SJCRH30 (cell line): Measurements from ENCODE around the gene TMEM87B. TPM values are rescaled to one million over a fixed set of nuclear protein-coding genes. Genes with fewer than 3 reads are reported as not detected.
A peak's percentile ranks its signal among the peaks of the same experiment; 100 is the strongest.
"Not testable (repeated sequence)": the region's sequence is repeated elsewhere in the genome, so short reads cannot be mapped to it uniquely, and the experiment has no call there.

Experiments used
- DNase-seq, 2 experiments: peaks; one replicate each; pipeline ENCODE4 v3.0.0-alpha.2; 2015 to 2020
- H3K27ac ChIP-seq: fragments of 250-450 bp; sonication (Bioruptor Pico); 2 replicates; pipeline ENCODE4 v1.5.1; 2020; ENCODE audit warnings: mild to moderate bottlenecking, moderate library complexity
- H3K27me3 ChIP-seq: fragments of 250-450 bp; sonication (Bioruptor Pico); 2 replicates; pipeline ENCODE4 v1.5.1; 2020; ENCODE audit warnings: mild to moderate bottlenecking, moderate library complexity
- H3K36me3 ChIP-seq: fragments of 250-450 bp; sonication (Bioruptor Pico); 2 replicates; pipeline ENCODE4 v1.5.1; 2020; ENCODE audit warnings: mild to moderate bottlenecking, moderate library complexity
- H3K4me1 ChIP-seq: fragments of 250-450 bp; sonication (Bioruptor Pico); 2 replicates; pipeline ENCODE4 v1.5.1; 2020; ENCODE audit warnings: mild to moderate bottlenecking, moderate library complexity
- H3K4me3 ChIP-seq: fragments of 250-450 bp; sonication (Bioruptor Pico); 2 replicates; pipeline ENCODE4 v1.5.1; 2020; ENCODE audit warnings: mild to moderate bottlenecking, moderate library complexity
- H3K9me3 ChIP-seq: fragments of 250-450 bp; sonication (Bioruptor Pico); replicated peaks from 2 replicates; pipeline ENCODE4 v1.5.1; 2020; ENCODE audit warnings: mild to moderate bottlenecking, moderate library complexity
- total RNA-seq: library from RNA; depleted of rRNA; stranded (reverse); fragments of >200 nt; shearing (Covaris generic); gene quantifications from 2 replicates; pipeline ENCODE4 v1.2.3, GENCODE V29; 2014

Gene TMEM87B
- total RNA-seq, 1 experiment from 2014 or later: 6.9 TPM

DNA sequence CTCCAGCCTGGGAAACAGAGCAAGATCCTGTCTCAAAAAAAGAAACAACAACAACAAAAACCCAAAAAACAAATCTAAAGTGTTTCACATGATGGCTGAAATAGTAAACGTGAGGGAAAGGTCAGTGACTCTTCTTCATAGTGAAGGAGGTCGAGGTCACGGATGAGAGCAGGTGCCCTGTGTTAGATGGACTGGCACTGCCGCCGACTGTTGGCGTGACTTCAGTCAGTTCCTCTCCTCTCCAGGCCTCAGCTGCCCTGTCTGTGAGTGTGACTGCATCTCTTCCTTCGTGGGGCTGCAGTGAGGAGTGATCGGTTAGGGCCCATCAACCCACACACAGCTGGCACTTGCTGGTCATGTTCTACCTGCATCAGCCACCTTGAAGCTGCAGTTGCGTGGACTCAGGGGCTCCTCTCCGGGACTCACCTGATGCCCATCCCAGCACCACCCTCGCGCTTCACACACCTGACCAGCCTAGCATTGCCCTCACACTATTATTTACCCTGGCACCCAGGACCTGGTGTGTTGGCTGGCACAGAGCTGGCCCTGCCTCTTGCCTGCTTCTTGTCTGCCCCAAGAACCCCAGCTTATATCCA, 30.1 kb upstream of the TMEM87B start:
- no peak for DNase-seq
- no peak overlapping the region for H3K27ac ChIP-seq
- no peak overlapping the region for H3K4me3 ChIP-seq
- no peaks in the 10 kb centered on the region for H3K4me1 ChIP-seq
- H3K9me3 ChIP-seq: no peaks in the 10 kb centered on the region
- peaks cover 5% of the 10 kb centered on the region; the same call in 1 of the 2 replicates for H3K36me3 ChIP-seq
- H3K27me3 ChIP-seq: no peaks in the 10 kb centered on the region

- no peak for DNase-seq
- Histone ChIP-seq H3K9me3 (no peaks in the 10 kb centered on the region), H3K4me3 (no peak overlapping the region), H3K4me1 (no peaks in the 10 kb centered on the region; the same call in 1 of the 2 replicates), H3K36me3 (peaks cover 5% of the 10 kb centered on the region; the same call in 1 of the 2 replicates), H3K27me3 (no peaks in the 10 kb centered on the region), H3K27ac (no peak overlapping the region)
Measured at GRCh38 chr2:112026509-112026908, 28.6 kb upstream of the TMEM87B start.

DNA sequence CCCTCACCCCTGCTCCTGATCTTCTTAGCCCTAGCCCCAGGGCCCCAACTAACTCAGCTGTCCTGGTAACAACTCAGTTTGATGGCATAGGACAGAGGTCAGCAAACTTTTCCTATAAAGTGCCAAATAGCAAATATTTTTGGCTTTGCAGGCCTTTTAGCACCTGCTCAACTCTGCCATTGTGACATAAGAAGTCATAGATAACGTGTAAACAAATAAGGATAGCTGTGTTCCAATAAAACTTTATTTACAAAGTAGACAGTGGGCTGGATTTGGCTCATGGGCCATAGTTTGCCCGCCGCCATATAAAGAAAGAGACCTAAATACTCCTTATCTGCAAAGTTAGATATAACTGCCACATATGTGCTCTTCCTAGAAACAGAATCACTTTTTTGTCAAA, 27.3 kb upstream of the TMEM87B start:
- DNase-seq: no peak
- H3K27me3 ChIP-seq: no peaks in the 10 kb centered on the region
- H3K9me3 ChIP-seq: no peaks in the 10 kb centered on the region
- no peak overlapping the region for H3K27ac ChIP-seq
- peaks cover 5% of the 10 kb centered on the region; the same call in 1 of the 2 replicates for H3K36me3 ChIP-seq
- peaks cover 4% of the 10 kb centered on the region for H3K4me1 ChIP-seq
- no peak overlapping the region for H3K4me3 ChIP-seq

- Histone ChIP-seq H3K27ac (no peak overlapping the region), H3K9me3 (no peaks in the 10 kb centered on the region), H3K4me3 (no peak overlapping the region), H3K27me3 (no peaks in the 10 kb centered on the region), H3K4me1 (peaks cover 12% of the 10 kb centered on the region), H3K36me3 (peaks cover 5% of the 10 kb centered on the region; the same call in 1 of the 2 replicates)
- no peak for DNase-seq
Measured at GRCh38 chr2:112029164-112029563, 25.9 kb upstream of the TMEM87B start.

- peak; percentile 53 to 66 for DNase-seq
- peak overlapping the region; percentile 45 for H3K4me3 ChIP-seq
- H3K4me1 ChIP-seq: peaks cover 12% of the 10 kb centered on the region
- peak overlapping the region; percentile 60 for H3K27ac ChIP-seq
- 0 out of 2 replicates have a peak, but pooled peaks cover 3% of the 10 kb centered on the region for H3K9me3 ChIP-seq
- H3K36me3 ChIP-seq: peaks cover under 1% of the 10 kb centered on the region; the same call in 1 of the 2 replicates
- no peaks in the 10 kb centered on the region for H3K27me3 ChIP-seq
Measured at GRCh38 chr2:112031473-112032223, 23.4 kb upstream of the TMEM87B start.

DNA sequence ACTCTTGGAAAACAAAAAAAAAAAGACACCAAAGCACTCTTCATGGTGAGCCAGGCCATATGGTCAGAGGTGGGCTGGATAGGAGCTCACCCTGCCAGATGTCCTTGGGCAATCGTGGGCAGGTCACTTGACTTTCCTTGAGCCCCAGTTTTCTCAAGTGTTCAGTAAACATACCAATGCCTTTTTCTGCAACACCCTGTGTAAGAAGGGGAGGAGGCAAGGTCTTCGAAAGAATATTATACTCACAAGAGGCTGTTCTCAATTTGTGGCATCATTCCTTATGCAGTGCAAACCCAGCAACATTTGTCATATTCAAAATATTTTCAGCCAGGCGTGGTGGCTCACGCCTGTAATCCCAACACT, 22.9 kb upstream of the TMEM87B start:
- Histone ChIP-seq H3K27me3 (no peaks in the 10 kb centered on the region), H3K4me3 (peak overlapping the region; percentile 45), H3K4me1 (peaks cover 12% of the 10 kb centered on the region), H3K9me3 (0 out of 2 replicates have a peak, but pooled peaks cover 3% of the 10 kb centered on the region), H3K36me3 (no peaks in the 10 kb centered on the region), H3K27ac (peak overlapping the region; percentile 60; the same call in 1 of the 2 replicates)
- peak in 1 of 2 experiments; percentile 24 for DNase-seq

GRCh38 chr2:112032689-112033465, 22.2 kb upstream of the TMEM87B start:
- H3K4me3 ChIP-seq: no peak overlapping the region
- H3K9me3 ChIP-seq: peaks cover 3% of the 10 kb centered on the region; the same call in 1 of the 2 replicates
- peaks cover 12% of the 10 kb centered on the region for H3K4me1 ChIP-seq
- peak overlapping the region; percentile 60; the same call in 1 of the 2 replicates for H3K27ac ChIP-seq
- H3K27me3 ChIP-seq: no peaks in the 10 kb centered on the region
- peak; percentile 53 to 61 for DNase-seq
- H3K36me3 ChIP-seq: no peaks in the 10 kb centered on the region

- no peak for DNase-seq
- no peaks in the 10 kb centered on the region for H3K27me3 ChIP-seq
- H3K9me3 ChIP-seq: peaks cover 5% of the 10 kb centered on the region; the same call in 1 of the 2 replicates
- H3K4me1 ChIP-seq: peaks cover 12% of the 10 kb centered on the region
- no peak overlapping the region for H3K27ac ChIP-seq
- H3K4me3 ChIP-seq: no peak overlapping the region
- no peaks in the 10 kb centered on the region for H3K36me3 ChIP-seq
Measured at GRCh38 chr2:112033600-112033999, 21.5 kb upstream of the TMEM87B start.

GRCh38 chr2:112034924-112035323, 20.1 kb upstream of the TMEM87B start:
- H3K9me3 ChIP-seq: peaks cover 5% of the 10 kb centered on the region; the same call in 1 of the 2 replicates
- no peak overlapping the region for H3K4me3 ChIP-seq
- H3K4me1 ChIP-seq: peaks cover 12% of the 10 kb centered on the region
- H3K27me3 ChIP-seq: no peaks in the 10 kb centered on the region
- DNase-seq: no peak
- no peak overlapping the region for H3K27ac ChIP-seq
- no peaks in the 10 kb centered on the region for H3K36me3 ChIP-seq

- H3K27me3 ChIP-seq: no peaks in the 10 kb centered on the region
- no peak overlapping the region for H3K27ac ChIP-seq
- H3K9me3 ChIP-seq: peaks cover 5% of the 10 kb centered on the region; the same call in 1 of the 2 replicates
- DNase-seq: no peak
- H3K36me3 ChIP-seq: no peaks in the 10 kb centered on the region
- H3K4me1 ChIP-seq: peaks cover 12% of the 10 kb centered on the region
- no peak overlapping the region for H3K4me3 ChIP-seq
Measured at GRCh38 chr2:112035786-112036185, 19.3 kb upstream of the TMEM87B start.

- not testable (repeated sequence) for H3K27ac ChIP-seq, H3K27me3 ChIP-seq, DNase-seq, H3K9me3 ChIP-seq, H3K36me3 ChIP-seq, H3K4me3 ChIP-seq, H3K4me1 ChIP-seq
Measured at GRCh38 chr2:112039556-112039955, 15.5 kb upstream of the TMEM87B start.

DNA sequence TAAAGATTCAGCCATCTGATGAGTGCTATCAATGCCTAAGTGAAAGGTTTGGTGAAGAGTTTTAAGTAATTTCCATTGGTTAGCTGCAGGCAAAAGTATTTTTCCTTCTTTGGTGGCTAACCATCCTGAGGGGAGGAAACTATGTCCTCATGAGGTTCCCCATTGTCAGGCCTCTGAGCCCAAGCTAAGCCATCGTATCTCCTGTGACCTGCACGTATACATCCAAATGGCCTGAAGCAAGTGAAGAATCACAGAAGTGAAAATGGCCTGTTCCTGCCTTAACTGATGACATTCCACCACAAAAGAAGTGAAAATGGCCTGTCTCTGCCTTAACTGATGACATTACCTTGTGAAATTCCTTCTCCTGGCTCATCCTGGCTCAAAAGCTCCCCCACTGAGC, 15.0 kb upstream of the TMEM87B start:
- H3K4me1 ChIP-seq, H3K27ac ChIP-seq, H3K36me3 ChIP-seq, DNase-seq, H3K4me3 ChIP-seq, H3K27me3 ChIP-seq, H3K9me3 ChIP-seq: not testable (repeated sequence)

DNA sequence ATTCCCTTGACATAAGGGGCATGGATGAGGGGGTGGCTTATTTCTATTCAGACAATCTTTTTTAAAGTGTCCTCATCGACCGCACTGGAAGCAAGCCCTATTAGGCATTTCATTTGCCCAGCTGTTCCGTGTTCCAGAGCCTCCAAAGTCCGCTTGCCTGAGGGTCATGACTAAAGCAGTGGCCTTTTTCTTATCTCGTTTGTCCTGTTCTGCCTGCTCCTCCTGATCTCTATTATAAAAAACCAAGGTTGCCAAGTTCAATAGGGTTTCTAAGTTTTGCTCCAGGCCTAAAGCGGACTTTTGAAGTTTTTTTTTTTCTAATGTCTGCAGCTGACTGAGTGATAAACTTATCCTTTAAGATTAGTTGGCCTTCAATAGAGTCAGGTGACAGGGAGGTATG, 13.6 kb upstream of the TMEM87B start:
- not testable (repeated sequence) for H3K4me3 ChIP-seq, H3K4me1 ChIP-seq, H3K27me3 ChIP-seq, H3K36me3 ChIP-seq, H3K27ac ChIP-seq, H3K9me3 ChIP-seq
- DNase-seq: peak in 1 of 2 experiments; percentile 11

GRCh38 chr2:112045446-112046014, 9.5 kb upstream of the TMEM87B start:
- DNase-seq: no peak
- Histone ChIP-seq H3K27me3 (no peaks in the 10 kb centered on the region), H3K9me3 (peaks cover 5% of the 10 kb centered on the region), H3K36me3 (no peaks in the 10 kb centered on the region), H3K4me3 (no peak overlapping the region), H3K4me1 (0 out of 2 replicates have a peak, but pooled peaks cover 2% of the 10 kb centered on the region), H3K27ac (no peak overlapping the region)
